Smooth muscle cell (in vitro differentiated cells): ENCODE data around the gene SPART. TPM values are rescaled to one million over a fixed set of nuclear protein-coding genes. Genes with fewer than 3 reads are reported as not detected.
A peak's percentile ranks its signal among the peaks of the same experiment; 100 is the strongest.

Source experiments
- DNase-seq: peaks from one replicate; lab custom pipeline; 2025; ENCODE audit not compliant: unreplicated experiment; lab: John Stamatoyannopoulos, UW
- H2AFZ ChIP-seq: fragments of 200-600 bp; sonication (generic); 2 replicates; pipeline ENCODE4 v1.6.0; 2016; ENCODE audit warnings: antibody characterized with exemption, low read depth, mild to moderate bottlenecking
- H3F3A ChIP-seq: fragments of 200-600 bp; sonication (generic); 2 replicates; pipeline ENCODE4 v1.6.0; 2017; ENCODE audit warnings: antibody characterized with exemption, low read depth
- H3K27ac ChIP-seq: fragments of 200-600 bp; sonication (generic); 2 replicates; pipeline ENCODE4 v1.5.1; 2016; ENCODE audit warnings: low read depth, mild to moderate bottlenecking
- H3K27me3 ChIP-seq: fragments of 200-600 bp; sonication (generic); 2 replicates; pipeline ENCODE4 v1.6.1; 2016; ENCODE audit warnings: low read depth, mild to moderate bottlenecking
- H3K36me3 ChIP-seq: fragments of 200-600 bp; sonication (generic); 2 replicates; pipeline ENCODE4 v1.5.1; 2016; ENCODE audit warnings: low read depth
- H3K4me1 ChIP-seq: fragments of 200-600 bp; sonication (generic); 2 replicates; pipeline ENCODE4 v1.5.1; 2016; ENCODE audit warnings: low read depth
- H3K4me2 ChIP-seq: fragments of 200-600 bp; sonication (generic); 2 replicates; pipeline ENCODE4 v1.6.0; 2016; ENCODE audit warnings: mild to moderate bottlenecking
- H3K4me3 ChIP-seq: fragments of 200-600 bp; sonication (generic); 2 replicates; pipeline ENCODE4 v1.5.1; 2016; ENCODE audit warnings: mild to moderate bottlenecking
- H3K79me2 ChIP-seq: fragments of 200-600 bp; sonication (generic); 2 replicates; pipeline ENCODE4 v1.6.0; 2016; ENCODE audit warnings: low read depth, mild to moderate bottlenecking
- H3K9ac ChIP-seq: fragments of 200-600 bp; sonication (generic); 2 replicates; pipeline ENCODE4 v1.6.0; 2016; ENCODE audit warnings: low read depth
- H3K9me3 ChIP-seq: fragments of 200-600 bp; sonication (generic); replicated peaks from 2 replicates; pipeline ENCODE4 v1.5.1; 2016; ENCODE audit warnings: low read depth
- H4K20me1 ChIP-seq: fragments of 200-600 bp; sonication (generic); 2 replicates; pipeline ENCODE4 v1.6.0; 2016; ENCODE audit warnings: low read depth
- WGBS: methylation state at CpG from one replicate; pipeline ENCODE4 v1.1.7; 2016; ENCODE audit warnings: low lambda C conversion rate; 5-methylcytosine and 5-hydroxymethylcytosine counted together
- polyA plus RNA-seq: library from polyadenylated mRNA; unstranded; fragments of >200 nt; fragmentation: Nextera tagmentation; extraction: Ambion mirVana; gene quantifications from 2 replicates; pipeline ENCODE4 v1.2.1, GENCODE V29; 2016
- total RNA-seq: library from RNA; depleted of rRNA; stranded (reverse); fragments of >200 nt; gene quantifications from 2 replicates; pipeline ENCODE4 v1.2.3, GENCODE V29; 2014
- TF ChIP-seq, protein P1 (sequence below): fragments of 200-600 bp; sonication (generic); IDR thresholded peaks from 2 replicates; pipeline ENCODE4 v1.5.1; 2017; ENCODE audit warnings: borderline replicate concordance, mild to moderate bottlenecking, antibody characterized with exemption; ENCODE audit not compliant: insufficient read depth, poor library complexity, severe bottlenecking

The SPART gene
- total and polyA plus RNA-seq, 2 experiments from 2014 or later = 44.0 to 45.1 TPM

DNA sequence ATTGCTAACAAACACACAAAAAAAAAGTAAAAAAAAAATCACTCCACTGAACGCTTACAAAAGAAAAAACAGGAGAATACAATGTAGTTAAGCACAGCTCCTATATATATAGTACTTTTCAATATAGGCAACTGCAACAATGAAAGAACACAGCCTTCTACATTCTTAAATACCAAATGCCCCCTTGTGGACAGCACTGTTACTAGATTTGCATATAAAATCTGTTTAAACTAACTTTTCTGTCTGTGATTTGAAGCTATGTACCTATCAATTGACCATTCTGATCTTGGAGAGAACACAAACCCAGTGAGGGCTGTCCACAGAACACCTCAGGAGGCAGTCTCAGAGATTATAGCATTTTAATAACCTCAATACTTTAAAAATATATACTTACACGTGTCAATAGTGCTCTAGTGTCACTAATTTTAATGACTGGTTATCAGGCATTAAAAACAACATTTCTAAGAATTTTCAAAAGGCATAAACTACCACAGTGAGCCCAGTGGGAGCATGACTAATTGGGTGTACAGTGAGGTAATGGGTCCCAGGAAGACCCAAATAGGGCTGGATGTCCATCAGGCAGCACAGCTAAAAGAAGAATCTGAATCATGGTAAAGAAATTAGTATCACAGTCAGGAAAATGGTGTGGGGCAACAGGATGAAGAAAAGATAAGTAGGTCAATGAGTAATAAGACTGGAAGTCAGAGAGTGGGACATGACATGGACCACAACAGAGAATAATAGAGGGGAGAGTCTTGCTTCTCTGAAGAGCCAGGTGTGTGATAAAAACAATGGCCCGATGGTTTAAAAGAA is 70.8 kb downstream of the SPART start:
- H3K36me3 ChIP-seq = no peaks in the 10 kb centered on the region
- peak overlapping the region; percentile 27 for H3K9ac ChIP-seq
- no peaks in the 10 kb centered on the region for H3K27me3 ChIP-seq
- TF ChIP-seq, protein P1, sequence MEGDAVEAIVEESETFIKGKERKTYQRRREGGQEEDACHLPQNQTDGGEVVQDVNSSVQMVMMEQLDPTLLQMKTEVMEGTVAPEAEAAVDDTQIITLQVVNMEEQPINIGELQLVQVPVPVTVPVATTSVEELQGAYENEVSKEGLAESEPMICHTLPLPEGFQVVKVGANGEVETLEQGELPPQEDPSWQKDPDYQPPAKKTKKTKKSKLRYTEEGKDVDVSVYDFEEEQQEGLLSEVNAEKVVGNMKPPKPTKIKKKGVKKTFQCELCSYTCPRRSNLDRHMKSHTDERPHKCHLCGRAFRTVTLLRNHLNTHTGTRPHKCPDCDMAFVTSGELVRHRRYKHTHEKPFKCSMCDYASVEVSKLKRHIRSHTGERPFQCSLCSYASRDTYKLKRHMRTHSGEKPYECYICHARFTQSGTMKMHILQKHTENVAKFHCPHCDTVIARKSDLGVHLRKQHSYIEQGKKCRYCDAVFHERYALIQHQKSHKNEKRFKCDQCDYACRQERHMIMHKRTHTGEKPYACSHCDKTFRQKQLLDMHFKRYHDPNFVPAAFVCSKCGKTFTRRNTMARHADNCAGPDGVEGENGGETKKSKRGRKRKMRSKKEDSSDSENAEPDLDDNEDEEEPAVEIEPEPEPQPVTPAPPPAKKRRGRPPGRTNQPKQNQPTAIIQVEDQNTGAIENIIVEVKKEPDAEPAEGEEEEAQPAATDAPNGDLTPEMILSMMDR = peak; percentile 75
- H3F3A ChIP-seq = no peaks in the 10 kb centered on the region
- H3K27ac ChIP-seq = no peak overlapping the region
- H3K4me2 ChIP-seq = no peak overlapping the region
- H4K20me1 ChIP-seq = no peaks in the 10 kb centered on the region
- H3K4me1 ChIP-seq = no peaks in the 10 kb centered on the region
- no peaks in the 10 kb centered on the region for H3K79me2 ChIP-seq
- no peaks in the 10 kb centered on the region for H3K9me3 ChIP-seq
- WGBS = 82% methylated on average over 3 of the region's 3 CpGs
- no peak overlapping the region for H3K4me3 ChIP-seq
- no peak for DNase-seq
- no peak overlapping the region for H2AFZ ChIP-seq

DNA sequence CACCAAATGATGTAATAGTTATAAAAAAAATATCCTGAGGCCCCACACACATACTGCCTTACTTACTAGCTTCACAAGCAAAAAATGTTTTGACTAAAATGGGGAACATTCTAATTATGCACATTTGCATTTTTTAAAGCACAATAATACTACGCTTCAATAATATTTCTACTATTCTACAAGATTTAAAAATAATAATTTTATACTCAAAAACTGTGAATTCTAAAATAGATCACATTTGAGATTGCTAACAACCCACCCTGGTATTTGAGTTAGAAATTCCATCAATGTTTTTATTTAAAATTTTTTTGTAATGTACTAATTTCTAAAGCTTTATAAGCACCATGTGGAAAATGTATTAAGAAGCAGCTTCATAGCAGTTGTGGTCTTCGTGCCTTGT is 72.8 kb downstream of the SPART start:
- H3K4me1 ChIP-seq = no peaks in the 10 kb centered on the region
- 91% methylated on average over 2 of the region's 2 CpGs for WGBS
- no peak overlapping the region for H2AFZ ChIP-seq
- H3K79me2 ChIP-seq = no peaks in the 10 kb centered on the region
- no peak overlapping the region for H3K4me2 ChIP-seq
- H3F3A ChIP-seq = no peaks in the 10 kb centered on the region
- TF ChIP-seq, protein P1 = no peak
- no peaks in the 10 kb centered on the region for H3K9me3 ChIP-seq
- no peak overlapping the region for H3K9ac ChIP-seq
- H3K27ac ChIP-seq = no peak overlapping the region
- no peaks in the 10 kb centered on the region for H3K36me3 ChIP-seq
- H3K4me3 ChIP-seq = no peak overlapping the region
- no peaks in the 10 kb centered on the region for H4K20me1 ChIP-seq
- no peaks in the 10 kb centered on the region for H3K27me3 ChIP-seq
- DNase-seq = no peak

DNA sequence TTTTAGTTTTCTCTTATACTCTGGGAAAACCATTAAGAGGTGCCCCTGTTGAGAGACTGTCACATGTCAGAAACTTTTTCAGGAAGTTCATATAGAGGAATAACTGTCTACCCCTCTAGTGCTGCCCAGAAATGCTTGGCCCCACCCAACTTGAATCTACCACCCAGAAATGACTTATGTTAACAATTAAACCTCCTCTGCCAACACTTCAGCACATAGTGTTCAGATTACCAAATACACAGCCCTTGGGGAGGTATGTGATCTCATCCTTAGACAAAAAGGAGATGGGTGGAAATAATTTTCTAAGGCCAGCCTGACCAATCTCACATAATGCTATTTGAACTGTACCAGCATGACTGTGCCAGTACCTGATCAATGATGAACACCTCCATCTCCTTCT is 84.2 kb downstream of the SPART start:
- Histone ChIP-seq H3K79me2 (no peaks in the 10 kb centered on the region), H4K20me1 (no peaks in the 10 kb centered on the region), H3K27ac (no peak overlapping the region), H3K36me3 (no peaks in the 10 kb centered on the region), H3K9me3 (no peaks in the 10 kb centered on the region), H2AFZ (no peak overlapping the region), H3F3A (no peaks in the 10 kb centered on the region), H3K9ac (no peak overlapping the region), H3K4me1 (no peaks in the 10 kb centered on the region), H3K4me2 (no peak overlapping the region), H3K27me3 (peaks cover 25% of the 10 kb centered on the region), H3K4me3 (no peak overlapping the region)
- TF ChIP-seq, protein P1 = no peak
- no peak for DNase-seq

DNA sequence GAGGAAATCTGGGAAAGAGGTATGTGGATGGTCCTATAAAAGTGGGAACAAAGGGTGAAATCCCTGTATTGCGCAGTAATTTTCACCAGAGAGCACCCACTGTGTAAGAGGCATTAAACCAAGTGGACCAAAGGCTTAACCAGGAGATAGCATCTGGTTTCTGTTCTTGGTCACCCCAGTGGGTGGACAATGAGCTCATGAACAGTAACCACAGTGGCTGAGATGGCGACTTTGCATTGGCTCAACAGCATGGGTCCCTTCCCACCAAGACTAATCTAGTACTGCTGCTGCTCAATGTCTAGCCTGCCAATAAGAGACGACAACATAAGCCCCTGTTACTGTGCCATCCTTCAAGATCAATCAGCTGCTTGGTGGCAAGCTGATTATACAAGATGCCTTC is 85.2 kb downstream of the SPART start:
- no peak for DNase-seq
- Histone ChIP-seq H3K9me3 (no peaks in the 10 kb centered on the region), H3K4me2 (no peak overlapping the region), H4K20me1 (no peaks in the 10 kb centered on the region), H3F3A (no peaks in the 10 kb centered on the region), H3K4me1 (no peaks in the 10 kb centered on the region), H3K27ac (no peak overlapping the region), H3K4me3 (no peak overlapping the region), H3K79me2 (no peaks in the 10 kb centered on the region), H3K9ac (no peak overlapping the region), H2AFZ (no peak overlapping the region), H3K27me3 (peaks cover 25% of the 10 kb centered on the region), H3K36me3 (no peaks in the 10 kb centered on the region)
- WGBS = 42% methylated on average over 3 of the region's 3 CpGs
- TF ChIP-seq, protein P1 = no peak
